ENCODE measurements around the gene ACSS2. TPM values are rescaled to one million over a fixed set of nuclear protein-coding genes. Genes with fewer than 3 reads are reported as not detected.

The ACSS2 gene
- total and polyA plus RNA-seq, 2 experiments from 2014 or later, result 26.1 to 49.3 TPM

DNA sequence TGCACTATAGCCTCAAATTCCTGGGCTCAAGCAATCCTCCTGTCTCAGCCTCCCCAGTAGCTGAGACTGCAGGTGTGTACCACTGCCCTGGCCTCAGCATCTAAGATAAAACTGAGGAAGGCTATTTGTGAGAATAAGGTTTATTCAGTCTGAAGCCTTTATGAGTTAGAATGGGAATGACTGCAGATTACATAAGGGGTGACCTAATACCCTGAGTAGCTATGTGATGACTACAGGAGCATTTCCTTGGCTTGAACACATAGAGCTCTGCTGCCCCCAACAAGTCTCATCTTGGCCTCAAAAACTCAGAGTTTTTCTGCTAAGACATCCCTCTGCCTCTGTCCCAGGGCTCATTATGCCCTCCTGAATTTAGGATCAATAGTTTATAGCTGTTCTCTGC is 71.6 kb downstream of the ACSS2 start:
- H3K4me1 ChIP-seq (ENCODE audit: insufficient read depth), result peaks cover 13% of the 10 kb centered on the region; the same call in 1 of the 2 replicates
- ATAC-seq (no peak), DNase-seq (ENCODE audit: low spot score) (no peak)
- no peak overlapping the region for H2AFZ ChIP-seq
- H3K27ac Mint-ChIP-seq, result no peak overlapping the region
- H3K79me2 ChIP-seq (replicated peaks; ENCODE audit: insufficient read depth), result no peaks in the 10 kb centered on the region
- 0 out of 3 replicates have a peak, but pooled peaks cover 14% of the 10 kb centered on the region for H3K36me3 Mint-ChIP-seq (ENCODE audit: low read depth)
- TF ChIP-seq EZH2 (IDR thresholded peaks at IDR 0.05; ENCODE audit: low read depth, unreplicated experiment) (no peak), ZNF114 (CRISPR knock-in tag; IDR thresholded peaks at IDR 0.05) (no peak)
- H3F3A ChIP-seq (replicated peaks; ENCODE audit: low read depth), result 0 out of 2 replicates have a peak, but pooled peaks cover 3% of the 10 kb centered on the region
- H3K27me3 Mint-ChIP-seq (ENCODE audit: insufficient read depth, low read depth, poor library complexity), result peaks cover 6% of the 10 kb centered on the region
- H3K9me3 Mint-ChIP-seq, result no peaks in the 10 kb centered on the region
- H4K20me1 ChIP-seq (replicated peaks; ENCODE audit: insufficient read depth), result peaks cover 4% of the 10 kb centered on the region; the same call in 1 of the 2 replicates
- no peak overlapping the region for H3K4me2 ChIP-seq
- H3K36me3 ChIP-seq (ENCODE audit: insufficient read depth), result peaks cover 5% of the 10 kb centered on the region; the same call in 1 of the 2 replicates
- H3K27me3 ChIP-seq (ENCODE audit: insufficient read depth), result no peaks in the 10 kb centered on the region
- no peak overlapping the region for H3K27ac ChIP-seq (ENCODE audit: low read depth)
- no peak overlapping the region for H3K4me3 ChIP-seq
- no peaks in the 10 kb centered on the region for H3K9me2 ChIP-seq (ENCODE audit: insufficient read depth)
- peaks cover 12% of the 10 kb centered on the region for H3K4me1 Mint-ChIP-seq
- H3K4me3 Mint-ChIP-seq, result no peak overlapping the region

DNA sequence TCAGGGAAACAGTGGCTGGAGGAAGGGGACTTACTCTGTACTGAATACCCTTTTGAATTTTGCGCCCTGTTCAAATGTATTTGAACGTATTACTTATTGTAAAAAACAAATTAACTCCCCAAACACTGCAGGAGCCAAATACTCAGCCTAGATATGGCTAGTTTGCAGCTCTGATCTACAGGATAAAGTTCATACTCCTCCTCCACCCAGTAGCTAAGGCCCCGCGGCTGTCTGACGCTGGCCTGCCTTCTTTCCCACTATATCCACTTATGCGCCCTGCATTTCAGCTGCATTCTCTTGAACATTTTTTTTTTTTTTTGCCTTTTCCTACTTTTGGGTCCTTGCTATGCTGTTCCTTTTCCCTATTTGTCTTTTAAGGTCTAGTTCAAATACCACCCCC is 72.7 kb downstream of the ACSS2 start:
- no peaks in the 10 kb centered on the region for H3K9me3 Mint-ChIP-seq
- Histone ChIP-seq H3K27me3 (ENCODE audit: insufficient read depth) (no peaks in the 10 kb centered on the region), H3K4me3 (no peak overlapping the region), H3K79me2 (replicated peaks; ENCODE audit: insufficient read depth) (no peaks in the 10 kb centered on the region), H3K36me3 (ENCODE audit: insufficient read depth) (peaks cover 5% of the 10 kb centered on the region; the same call in 1 of the 2 replicates), H3K4me1 (ENCODE audit: insufficient read depth) (peaks cover 18% of the 10 kb centered on the region; the same call in 1 of the 2 replicates), H4K20me1 (replicated peaks; ENCODE audit: insufficient read depth) (peaks cover 1% of the 10 kb centered on the region; the same call in 1 of the 2 replicates), H3K27ac (ENCODE audit: low read depth) (no peak overlapping the region), H3K9me2 (ENCODE audit: insufficient read depth) (no peaks in the 10 kb centered on the region), H3K4me2 (no peak overlapping the region), H3F3A (replicated peaks; ENCODE audit: low read depth) (0 out of 2 replicates have a peak, but pooled peaks cover 3% of the 10 kb centered on the region), H2AFZ (no peak overlapping the region)
- H3K4me3 Mint-ChIP-seq, result no peak overlapping the region
- ATAC-seq (no peak), DNase-seq (ENCODE audit: low spot score) (no peak)
- peaks cover 6% of the 10 kb centered on the region for H3K27me3 Mint-ChIP-seq (ENCODE audit: insufficient read depth, low read depth, poor library complexity)
- peaks cover 15% of the 10 kb centered on the region for H3K4me1 Mint-ChIP-seq
- no peak overlapping the region for H3K27ac Mint-ChIP-seq
- no peak for TF ChIP-seq ZNF331 (CRISPR knock-in tag; IDR thresholded peaks at IDR 0.05; ENCODE audit: low read depth)
- TF ChIP-seq, protein P1, sequence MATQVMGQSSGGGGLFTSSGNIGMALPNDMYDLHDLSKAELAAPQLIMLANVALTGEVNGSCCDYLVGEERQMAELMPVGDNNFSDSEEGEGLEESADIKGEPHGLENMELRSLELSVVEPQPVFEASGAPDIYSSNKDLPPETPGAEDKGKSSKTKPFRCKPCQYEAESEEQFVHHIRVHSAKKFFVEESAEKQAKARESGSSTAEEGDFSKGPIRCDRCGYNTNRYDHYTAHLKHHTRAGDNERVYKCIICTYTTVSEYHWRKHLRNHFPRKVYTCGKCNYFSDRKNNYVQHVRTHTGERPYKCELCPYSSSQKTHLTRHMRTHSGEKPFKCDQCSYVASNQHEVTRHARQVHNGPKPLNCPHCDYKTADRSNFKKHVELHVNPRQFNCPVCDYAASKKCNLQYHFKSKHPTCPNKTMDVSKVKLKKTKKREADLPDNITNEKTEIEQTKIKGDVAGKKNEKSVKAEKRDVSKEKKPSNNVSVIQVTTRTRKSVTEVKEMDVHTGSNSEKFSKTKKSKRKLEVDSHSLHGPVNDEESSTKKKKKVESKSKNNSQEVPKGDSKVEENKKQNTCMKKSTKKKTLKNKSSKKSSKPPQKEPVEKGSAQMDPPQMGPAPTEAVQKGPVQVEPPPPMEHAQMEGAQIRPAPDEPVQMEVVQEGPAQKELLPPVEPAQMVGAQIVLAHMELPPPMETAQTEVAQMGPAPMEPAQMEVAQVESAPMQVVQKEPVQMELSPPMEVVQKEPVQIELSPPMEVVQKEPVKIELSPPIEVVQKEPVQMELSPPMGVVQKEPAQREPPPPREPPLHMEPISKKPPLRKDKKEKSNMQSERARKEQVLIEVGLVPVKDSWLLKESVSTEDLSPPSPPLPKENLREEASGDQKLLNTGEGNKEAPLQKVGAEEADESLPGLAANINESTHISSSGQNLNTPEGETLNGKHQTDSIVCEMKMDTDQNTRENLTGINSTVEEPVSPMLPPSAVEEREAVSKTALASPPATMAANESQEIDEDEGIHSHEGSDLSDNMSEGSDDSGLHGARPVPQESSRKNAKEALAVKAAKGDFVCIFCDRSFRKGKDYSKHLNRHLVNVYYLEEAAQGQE (IDR thresholded peaks at IDR 0.05; ENCODE audit: unreplicated experiment), result no peak
- H3K36me3 Mint-ChIP-seq (ENCODE audit: low read depth), result 0 out of 3 replicates have a peak, but pooled peaks cover 12% of the 10 kb centered on the region

DNA sequence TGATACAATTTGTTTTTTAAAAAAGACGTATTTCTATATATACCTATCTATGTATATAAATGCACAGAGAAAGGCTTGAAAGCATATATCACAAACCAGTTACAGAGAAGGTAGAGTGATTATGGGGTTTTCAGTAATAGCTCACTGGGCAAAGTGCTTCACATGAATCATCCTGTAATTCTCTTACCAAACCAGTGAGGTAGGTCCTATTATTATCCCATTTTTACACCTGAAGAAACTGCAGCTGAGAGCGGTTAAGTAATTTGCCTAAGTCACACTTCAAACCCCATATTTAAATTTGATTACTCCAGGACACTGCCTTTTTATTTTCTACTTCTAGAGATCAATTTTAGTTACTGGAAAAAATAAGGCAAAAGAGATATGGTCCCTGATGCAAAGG is 74.8 kb downstream of the ACSS2 start:
- ATAC-seq (no peak), DNase-seq (ENCODE audit: low spot score) (no peak)
- Mint-ChIP-seq H3K4me1 (peaks cover 28% of the 10 kb centered on the region), H3K9me3 (peaks cover 4% of the 10 kb centered on the region; the same call in 2 of the 3 replicates), H3K27ac (no peak overlapping the region), H3K4me3 (no peak overlapping the region), H3K36me3 (ENCODE audit: low read depth) (0 out of 3 replicates have a peak, but pooled peaks cover 3% of the 10 kb centered on the region), H3K27me3 (ENCODE audit: insufficient read depth, low read depth, poor library complexity) (peaks cover 13% of the 10 kb centered on the region)
- 0 out of 2 replicates have a peak overlapping the region, but pooled peaks have one; percentile 33 for H3K27ac ChIP-seq (ENCODE audit: low read depth)
- H3K9me2 ChIP-seq (ENCODE audit: insufficient read depth), result no peaks in the 10 kb centered on the region
- H3K4me3 ChIP-seq, result no peak overlapping the region
- peaks cover 24% of the 10 kb centered on the region for H3K4me1 ChIP-seq (ENCODE audit: insufficient read depth)
- no peak overlapping the region for H3K4me2 ChIP-seq
- no peaks in the 10 kb centered on the region for H3K27me3 ChIP-seq (ENCODE audit: insufficient read depth)
- H3K79me2 ChIP-seq (replicated peaks; ENCODE audit: insufficient read depth), result no peaks in the 10 kb centered on the region
- peaks cover 8% of the 10 kb centered on the region; the same call in 1 of the 2 replicates for H3F3A ChIP-seq (replicated peaks; ENCODE audit: low read depth)
- no peaks in the 10 kb centered on the region; the same call in 1 of the 2 replicates for H4K20me1 ChIP-seq (replicated peaks; ENCODE audit: insufficient read depth)
- H2AFZ ChIP-seq, result no peak overlapping the region
- TF ChIP-seq POLR2AphosphoS5 (IDR thresholded peaks at IDR 0.05; ENCODE audit: low read depth) (no peak), STAT1 (IDR thresholded peaks at IDR 0.05; ENCODE audit: unreplicated experiment) (no peak), NANOG (IDR thresholded peaks at IDR 0.05; ENCODE audit: borderline replicate concordance) (no peak), ZNF114 (CRISPR knock-in tag; IDR thresholded peaks at IDR 0.05) (no peak)
- H3K36me3 ChIP-seq (ENCODE audit: insufficient read depth), result peaks cover 5% of the 10 kb centered on the region; the same call in 1 of the 2 replicates

Measured in GM23338 (cell line).